ENCODE data around the gene STK26. TPM values are rescaled to one million over a fixed set of nuclear protein-coding genes. Genes with fewer than 3 reads are reported as not detected.
"Not testable (repeated sequence)": the region's sequence is repeated elsewhere in the genome, so short reads cannot be mapped to it uniquely, and the experiment has no call there.

The STK26 gene
- total RNA-seq, 1 donor from 2014 or later = 1.7 TPM

DNA sequence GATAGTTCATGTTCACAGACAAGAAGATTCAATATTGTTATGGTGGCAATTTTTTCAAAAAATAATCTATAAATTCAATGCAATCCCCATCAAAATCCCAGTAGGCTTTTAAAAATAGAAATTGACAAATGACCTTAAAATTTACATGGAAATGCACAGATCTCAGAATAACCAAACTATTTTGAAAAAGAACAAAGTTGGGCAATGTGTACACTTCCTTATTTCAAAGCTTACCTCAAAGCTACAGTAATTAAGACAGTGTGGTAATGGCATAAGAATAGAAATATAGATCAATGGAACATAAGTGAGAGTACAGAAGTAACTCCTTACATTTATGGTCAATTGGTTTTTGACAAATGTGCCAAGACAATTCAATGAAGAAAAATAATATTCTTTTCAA, 65.8 kb downstream of the STK26 start:
- ATAC-seq = no peak
- no peak for DNase-seq (ENCODE audit: low spot score)
- intact Hi-C loops (cut with DNase I) = no loop called here

DNA sequence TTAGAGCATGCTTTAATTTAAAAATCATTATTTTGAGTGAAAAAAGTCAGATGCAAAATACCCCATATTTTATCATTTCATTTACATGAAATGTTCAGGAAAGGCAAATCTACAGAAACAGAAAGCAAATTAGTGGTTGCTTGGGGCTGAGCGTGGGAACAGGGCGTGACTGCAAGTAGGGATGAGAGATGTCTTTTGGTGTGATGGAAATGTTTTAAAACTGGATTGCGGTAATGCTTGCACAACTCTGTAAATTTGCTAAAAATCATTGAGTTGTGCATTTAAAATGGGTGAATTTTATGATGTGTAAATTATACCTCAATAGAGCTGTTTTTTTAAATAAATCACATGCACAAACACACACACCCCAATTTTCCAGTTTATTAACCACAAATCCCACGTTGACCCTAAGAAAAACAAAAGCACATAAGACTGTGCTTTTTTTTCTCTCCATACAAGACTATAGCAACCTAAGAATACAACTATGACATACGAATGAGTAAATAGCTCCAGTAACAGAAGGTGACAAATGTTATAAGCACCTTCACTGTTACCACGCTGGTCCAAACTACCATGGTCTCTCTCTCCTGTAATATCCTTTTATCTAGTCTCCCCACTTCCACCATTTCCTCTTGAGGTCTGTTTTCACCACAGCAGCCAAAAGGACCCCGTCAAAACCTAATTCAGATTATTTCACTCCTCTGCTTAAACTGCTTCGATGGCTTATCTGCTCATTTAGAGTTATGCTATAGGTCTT, 67.5 kb downstream of the STK26 start:
- ATAC-seq = no peak
- no peak for DNase-seq (ENCODE audit: low spot score)
- intact Hi-C loops (cut with DNase I) = no loop called here

DNA sequence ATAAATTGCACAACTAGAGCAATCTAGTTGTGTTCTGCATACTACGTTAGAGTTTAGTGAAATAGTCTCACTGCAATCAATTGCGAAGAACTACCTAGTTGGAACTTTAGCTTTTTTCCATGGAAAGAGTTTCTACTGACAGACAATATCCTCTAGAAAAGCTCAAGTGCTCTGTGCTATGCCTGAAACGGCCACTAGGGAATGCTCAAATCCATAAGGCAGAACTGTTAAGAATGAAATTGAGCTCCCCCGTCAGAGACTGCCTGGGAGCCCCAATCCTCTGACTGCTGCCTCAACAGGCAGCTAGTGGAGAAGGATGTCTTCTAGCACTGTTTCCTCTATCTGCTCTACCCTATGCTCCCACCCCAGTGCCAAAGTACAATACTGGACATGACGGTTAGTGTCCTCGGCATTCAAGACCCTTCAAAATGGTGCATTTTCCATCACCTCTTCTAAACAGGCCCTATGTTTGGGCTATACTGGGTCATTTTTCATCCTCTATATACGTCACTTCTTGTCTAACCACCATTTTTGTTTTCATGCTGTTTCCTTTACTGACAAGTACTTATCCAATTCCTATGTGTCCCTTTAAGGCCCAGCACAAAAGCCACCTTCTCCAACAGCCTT, 69.5 kb downstream of the STK26 start:
- intact Hi-C loops (cut with DNase I) = no loop called here
- DNase-seq (ENCODE audit: low spot score) (peak; percentile 68), ATAC-seq (peak; percentile 80)

DNA sequence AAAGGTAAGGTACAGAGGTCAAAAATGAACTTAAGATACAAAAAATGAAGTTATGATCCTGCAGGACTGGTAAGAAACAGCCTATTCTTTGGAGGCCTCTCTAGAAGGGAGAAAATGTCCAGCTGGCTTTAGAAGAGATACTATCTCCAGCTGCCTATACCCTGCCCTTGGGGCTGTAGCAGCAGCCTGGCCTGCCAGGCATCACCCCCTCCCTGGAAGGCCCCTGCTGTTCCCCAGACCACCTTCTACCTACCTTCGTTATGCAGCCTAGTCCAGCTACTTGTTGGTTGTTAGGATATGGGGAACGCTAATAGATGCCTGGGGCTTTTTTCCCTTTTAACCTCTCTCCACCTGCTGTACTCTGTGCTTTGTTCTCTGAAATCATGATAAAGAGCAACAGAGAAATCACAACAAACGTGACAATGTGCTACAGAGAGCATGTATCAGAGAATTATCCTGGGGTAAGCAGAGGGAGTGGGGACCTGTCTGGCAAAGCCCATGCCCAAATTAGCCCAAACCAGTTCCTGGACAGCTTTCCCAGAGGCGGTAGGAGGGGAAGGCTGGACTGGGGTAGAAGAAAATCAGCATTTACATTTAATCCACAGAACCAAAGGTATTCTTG, 70.2 kb downstream of the STK26 start:
- intact Hi-C loops (cut with DNase I) = no loop called here
- no peak for DNase-seq (ENCODE audit: low spot score)
- no peak for ATAC-seq

DNA sequence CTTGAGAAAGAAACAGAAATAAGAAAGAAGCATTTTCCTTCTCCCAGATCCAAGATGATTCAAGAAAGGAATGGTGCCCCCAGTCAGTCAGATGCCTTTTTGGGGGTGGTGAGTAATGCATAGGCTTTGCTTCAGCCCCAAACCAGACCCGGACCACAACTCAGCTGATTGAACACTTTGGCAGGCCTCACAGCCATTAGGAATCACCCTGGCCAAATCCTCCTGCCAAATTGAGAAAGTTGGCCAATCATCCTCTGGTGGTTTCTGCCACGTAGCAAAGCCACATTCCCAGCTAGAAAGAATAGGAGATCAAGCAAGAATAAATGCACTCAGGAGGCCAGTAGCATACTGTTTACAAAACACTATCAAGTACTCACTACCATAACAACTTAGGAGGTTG, 71.1 kb downstream of the STK26 start:
- ATAC-seq (no peak), DNase-seq (ENCODE audit: low spot score) (no peak)
- intact Hi-C loops (cut with DNase I) = no loop called here

DNA sequence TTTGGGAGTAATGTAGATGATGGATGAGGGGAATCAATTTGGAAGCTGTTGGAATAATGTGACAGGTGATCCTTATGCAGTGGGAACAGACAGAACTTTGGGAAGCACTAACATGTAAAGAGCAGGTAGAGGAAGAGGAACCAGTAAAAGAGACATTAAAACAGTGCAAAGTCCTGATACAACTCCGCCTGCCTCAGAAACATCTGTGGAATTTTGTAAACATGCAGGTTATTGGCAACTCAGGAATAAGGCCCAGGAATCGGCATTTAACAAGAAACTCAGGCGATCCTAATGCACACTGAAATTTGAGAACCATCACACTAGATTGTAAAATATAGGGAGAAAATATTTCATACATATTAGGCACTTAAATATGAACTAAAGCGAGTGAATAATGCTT, 75.6 kb downstream of the STK26 start:
- ATAC-seq; DNase-seq (ENCODE audit: low spot score); intact Hi-C loops (cut with DNase I): not testable (repeated sequence)

DNA sequence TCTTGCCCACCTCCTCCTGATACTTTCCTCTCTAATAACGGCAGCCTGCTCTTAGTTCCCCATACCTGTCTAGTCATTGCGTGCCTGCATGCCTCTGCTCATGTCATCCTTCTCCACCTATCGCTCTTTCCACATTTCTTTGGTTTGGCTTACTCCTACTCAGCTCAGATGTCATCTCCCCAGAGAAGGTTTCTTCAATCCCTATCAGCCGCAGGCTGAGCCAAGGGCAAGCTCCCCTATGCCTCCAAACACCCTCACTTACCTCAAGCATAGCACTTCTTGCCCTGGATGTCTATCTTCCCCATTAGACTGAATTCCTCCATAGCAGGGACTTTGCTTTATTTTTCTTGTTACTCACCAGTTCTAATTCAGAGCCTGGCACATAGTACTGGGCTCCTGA, 78.1 kb downstream of the STK26 start:
- DNase-seq (ENCODE audit: low spot score) (no peak), ATAC-seq (peak; percentile 36)
- intact Hi-C loops (cut with DNase I) = no loop called here

DNA sequence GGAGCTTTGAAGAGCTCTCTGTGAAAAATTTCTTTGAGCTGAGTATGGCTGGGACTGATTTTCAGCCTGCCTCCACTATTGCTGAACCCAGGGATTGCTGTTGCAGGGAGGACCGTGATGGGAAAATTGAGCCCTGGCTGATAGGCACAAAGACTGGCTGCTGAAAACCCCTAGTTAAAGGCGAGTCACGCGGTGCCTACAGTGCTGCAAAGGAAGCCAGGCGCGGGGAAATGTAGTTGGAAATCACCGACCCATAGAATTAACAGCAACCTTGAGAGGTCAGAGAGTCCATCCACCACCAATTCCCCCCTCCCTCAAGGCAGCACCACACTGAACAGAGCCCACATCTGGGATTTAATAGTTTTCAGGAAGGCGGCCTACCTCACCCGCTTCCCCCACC, 78.7 kb downstream of the STK26 start:
- intact Hi-C loops (cut with DNase I) = no loop called here
- ATAC-seq (no peak), DNase-seq (ENCODE audit: low spot score) (no peak)

DNA sequence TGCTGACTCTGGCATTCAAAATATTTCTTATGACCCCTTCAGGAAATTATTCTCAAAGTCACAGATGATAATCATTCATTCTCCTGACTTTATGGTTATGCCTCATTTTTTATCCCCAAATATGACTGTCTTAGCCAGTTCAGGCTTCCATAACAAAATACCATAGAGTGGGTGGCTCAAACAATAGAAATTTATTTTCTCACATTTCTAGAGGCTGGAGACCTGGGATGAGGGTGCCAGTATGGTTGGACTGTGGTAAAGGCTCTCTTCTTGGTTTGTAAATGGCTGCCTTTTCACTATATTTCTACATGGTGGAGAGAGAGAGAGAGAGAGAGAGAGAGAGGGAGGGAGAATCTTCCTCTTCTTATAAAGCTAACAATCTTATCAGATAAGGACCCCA, 84.2 kb downstream of the STK26 start:
- intact Hi-C loops (cut with DNase I) = no loop called here
- ATAC-seq = no peak

DNA sequence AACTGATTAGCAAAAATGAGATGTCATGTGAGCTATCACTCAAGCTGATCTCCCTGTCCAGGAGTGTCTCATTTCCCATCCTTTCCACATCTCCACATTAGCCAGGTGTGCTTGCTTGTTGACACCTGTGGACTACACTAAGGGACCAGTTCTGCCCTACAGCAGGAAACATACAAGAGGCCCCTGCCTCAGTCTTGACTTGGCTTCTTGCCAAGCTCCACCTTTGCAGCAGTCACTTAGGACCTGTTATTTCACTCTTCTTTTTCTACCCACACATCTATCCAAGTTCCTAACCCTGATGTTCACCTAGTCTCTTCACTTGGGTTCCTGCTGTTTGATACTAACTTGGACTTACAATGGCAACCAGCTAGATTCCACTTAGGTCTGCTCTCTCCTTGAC, 91.5 kb downstream of the STK26 start:
- DNase-seq (ENCODE audit: low spot score) (no peak), ATAC-seq (no peak)
- intact Hi-C loops (cut with DNase I) = no loop called here

More for the DNA sequence above, 84.2 kb downstream of the STK26 start:
- DNase-seq (ENCODE audit: low spot score) = no peak

DNA sequence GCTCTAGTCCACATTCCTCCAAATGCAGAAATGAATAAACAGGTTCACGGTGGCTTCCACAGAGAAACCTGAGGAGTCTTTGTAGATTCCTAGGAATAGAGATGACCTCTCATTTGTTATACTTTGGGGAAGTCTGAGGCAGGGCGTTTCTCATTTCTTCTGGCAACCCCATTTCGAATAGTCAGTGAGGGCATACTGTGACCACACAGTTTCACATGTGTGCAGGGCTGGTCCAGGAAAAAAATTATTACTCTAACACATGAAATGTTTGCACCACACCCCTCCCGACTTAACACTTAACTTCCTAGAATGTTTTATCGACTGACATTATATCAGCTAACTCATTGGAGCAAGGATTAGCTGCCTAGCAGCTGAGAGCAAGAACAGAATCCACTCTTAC, 92.7 kb downstream of the STK26 start:
- no peak for ATAC-seq
- intact Hi-C loops (cut with DNase I) = no loop called here
- no peak for DNase-seq (ENCODE audit: low spot score)

DNA sequence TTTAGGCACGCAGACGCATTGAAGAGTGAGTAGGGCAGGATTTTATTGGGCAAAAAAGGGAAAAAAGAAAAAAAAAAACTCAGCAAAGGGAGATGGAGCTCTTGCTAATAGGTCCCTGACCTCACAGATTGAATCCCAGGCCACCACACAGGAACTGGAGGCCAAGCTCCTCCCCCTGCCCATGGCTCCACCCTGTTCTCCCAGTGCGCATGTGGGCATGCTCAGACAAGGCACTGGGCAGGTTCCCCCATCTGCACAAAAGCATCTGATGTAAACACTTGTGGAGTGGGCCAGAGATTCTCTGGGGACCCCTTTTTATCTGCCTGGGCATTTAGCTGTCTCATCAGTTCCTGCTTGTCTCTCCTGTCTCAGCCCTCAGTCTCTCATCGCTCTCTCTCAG, 95.3 kb downstream of the STK26 start:
- DNase-seq (ENCODE audit: low spot score) = no peak
- ATAC-seq = no peak
- intact Hi-C loops (cut with DNase I) = no loop called here

DNA sequence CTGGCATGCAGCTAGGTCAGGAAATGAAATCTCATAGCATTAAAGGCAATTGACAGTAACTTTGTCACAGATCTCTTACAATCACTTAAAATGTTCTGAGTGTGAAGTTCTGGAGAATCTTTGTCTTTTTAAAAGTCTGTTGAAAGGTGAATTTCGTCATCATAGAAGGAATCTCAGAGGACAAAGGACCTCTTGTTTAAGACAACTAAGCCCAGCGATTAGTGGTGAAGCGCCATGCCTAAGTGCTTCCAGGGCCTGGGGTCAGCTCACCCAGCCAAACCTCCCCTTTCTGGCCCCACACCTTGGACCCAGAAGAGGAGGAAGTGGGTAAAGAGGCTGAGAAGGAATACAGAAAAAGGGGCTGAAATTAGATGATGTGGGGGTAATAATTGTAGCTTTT, 96.2 kb downstream of the STK26 start:
- ATAC-seq (no peak), DNase-seq (ENCODE audit: low spot score) (no peak)
- intact Hi-C loops (cut with DNase I) = no loop called here

DNA sequence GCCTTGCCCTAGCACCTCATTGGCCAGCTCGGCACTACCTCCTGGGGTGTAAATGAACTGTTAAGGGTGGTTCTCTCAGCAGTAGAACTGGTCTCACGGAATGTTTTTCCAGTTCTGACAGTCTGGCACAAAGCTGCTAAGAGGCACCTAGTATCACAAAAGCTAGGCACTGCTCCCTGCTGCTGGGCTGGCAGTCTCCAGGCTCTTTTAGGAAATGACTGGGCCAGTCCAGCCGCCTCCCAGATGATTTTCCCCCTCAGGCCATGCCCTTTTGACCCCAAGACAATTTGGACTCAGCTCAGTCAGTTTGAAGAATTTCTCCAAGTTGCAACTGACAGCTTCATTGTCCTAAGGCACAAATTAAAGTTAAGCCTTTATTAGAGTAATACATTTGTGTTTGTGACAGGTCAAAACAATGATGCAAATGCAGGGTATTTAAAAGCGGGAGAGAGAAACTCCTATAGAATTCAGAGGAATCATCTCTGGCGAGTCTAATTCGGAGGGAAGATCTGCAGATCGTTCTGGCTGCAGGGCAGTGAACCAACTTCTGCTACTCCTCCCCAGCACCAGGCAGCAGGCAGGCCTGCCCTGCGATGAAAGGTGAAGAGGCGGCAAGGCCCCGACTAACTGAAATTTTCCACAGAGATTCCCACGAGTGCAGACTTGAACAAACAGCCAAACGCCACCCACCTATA, 96.9 kb downstream of the STK26 start:
- no peak for ATAC-seq
- DNase-seq (ENCODE audit: low spot score) = no peak
- intact Hi-C loops (cut with DNase I) = no loop called here

DNA sequence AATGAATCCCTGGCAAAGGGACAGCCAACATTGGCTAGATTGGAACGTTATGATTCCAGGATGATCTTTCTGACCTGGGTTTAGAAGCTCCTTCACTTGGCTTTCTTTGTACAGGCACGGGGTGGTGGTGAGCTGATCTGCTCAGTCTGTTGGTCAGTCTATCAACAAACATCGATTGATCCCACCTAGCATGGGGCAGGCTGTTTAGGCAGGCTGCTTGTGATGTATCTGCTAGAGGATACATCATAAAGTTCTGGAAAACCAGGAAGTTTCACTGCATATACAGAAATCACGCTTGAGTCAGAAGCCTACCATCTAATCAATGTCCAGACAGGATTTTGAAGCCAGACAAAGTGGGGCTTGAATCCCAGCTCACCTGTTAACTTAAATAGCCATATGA, 97.8 kb downstream of the STK26 start:
- DNase-seq (ENCODE audit: low spot score) (no peak), ATAC-seq (no peak)
- intact Hi-C loops (cut with DNase I) = no loop called here

Other genes starting within 250 kb of the STK26 start
- gene FRMD7, start 104.7 kb downstream of the STK26 start, total RNA-seq = not detected
- gene RAP2C, start 196.1 kb downstream of the STK26 start, total RNA-seq = 23.2 TPM

Measured in sciatic nerve (tissue), 2 donors.